Measurements from ENCODE around the gene ARL10.

Gene ARL10

DNA sequence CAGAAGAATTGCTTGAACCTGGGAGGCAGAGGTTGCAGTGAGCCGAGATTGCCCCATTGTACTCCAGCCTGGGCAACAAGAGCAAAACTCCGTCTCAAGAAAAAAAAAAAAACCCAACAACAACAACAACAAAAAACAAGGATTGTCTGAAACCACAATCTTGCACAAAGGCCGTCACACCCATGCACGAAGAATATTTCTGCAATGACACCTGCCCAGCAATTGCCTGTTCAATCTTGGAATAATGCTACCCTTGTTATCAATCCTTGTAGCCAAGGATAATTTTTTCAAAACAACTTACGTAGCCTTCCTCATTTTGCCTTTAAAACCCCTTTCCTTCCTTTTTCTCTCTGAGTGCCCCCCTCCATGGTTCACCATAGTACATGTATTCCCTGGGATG, 54.8 kb downstream of the ARL10 start:
- peaks cover 4% of the 10 kb centered on the region for H3K36me3 Mint-ChIP-seq (ENCODE audit: low read depth)
- H3K9me3 Mint-ChIP-seq = no peaks in the 10 kb centered on the region
- H3K27me3 Mint-ChIP-seq = no peaks in the 10 kb centered on the region
- DNase-seq = no peak
- no peak overlapping the region for H3K4me3 Mint-ChIP-seq
- no peak overlapping the region for H3K27ac Mint-ChIP-seq
- H3K4me1 Mint-ChIP-seq (ENCODE audit: low read depth) = peaks cover 15% of the 10 kb centered on the region

DNA sequence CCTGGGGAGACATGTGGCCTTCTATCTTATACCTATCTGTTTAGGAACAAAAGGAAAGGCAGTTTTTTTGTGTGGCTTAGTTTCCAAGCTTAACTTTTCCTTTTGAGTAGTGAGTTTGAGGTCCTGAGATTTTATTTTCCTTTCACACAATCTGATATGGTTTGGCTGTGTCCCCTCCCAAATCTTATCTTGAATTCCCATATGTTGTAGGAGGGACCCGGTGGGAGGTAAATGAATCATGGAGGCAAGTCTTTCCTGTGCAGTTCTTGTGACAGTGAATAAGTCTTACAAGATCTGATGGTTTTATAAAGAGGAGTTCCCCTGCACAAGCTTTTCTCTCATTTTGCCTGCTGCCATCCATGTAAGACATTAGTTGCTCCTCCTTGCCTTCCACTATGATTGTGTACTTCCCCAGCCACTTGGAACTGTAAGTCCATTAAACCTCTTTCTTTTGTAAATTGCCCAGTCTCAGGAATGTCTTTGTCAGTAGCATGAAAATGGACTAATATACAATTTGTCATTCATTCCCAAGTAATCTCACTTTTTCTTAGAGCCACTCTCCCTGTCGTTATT, 55.8 kb downstream of the ARL10 start:
- Mint-ChIP-seq H3K4me1 (ENCODE audit: low read depth) (peaks cover 8% of the 10 kb centered on the region), H3K27me3 (no peaks in the 10 kb centered on the region), H3K27ac (no peak overlapping the region), H3K9me3 (no peaks in the 10 kb centered on the region), H3K4me3 (no peak overlapping the region), H3K36me3 (ENCODE audit: low read depth) (no peaks in the 10 kb centered on the region)
- no peak for DNase-seq

DNA sequence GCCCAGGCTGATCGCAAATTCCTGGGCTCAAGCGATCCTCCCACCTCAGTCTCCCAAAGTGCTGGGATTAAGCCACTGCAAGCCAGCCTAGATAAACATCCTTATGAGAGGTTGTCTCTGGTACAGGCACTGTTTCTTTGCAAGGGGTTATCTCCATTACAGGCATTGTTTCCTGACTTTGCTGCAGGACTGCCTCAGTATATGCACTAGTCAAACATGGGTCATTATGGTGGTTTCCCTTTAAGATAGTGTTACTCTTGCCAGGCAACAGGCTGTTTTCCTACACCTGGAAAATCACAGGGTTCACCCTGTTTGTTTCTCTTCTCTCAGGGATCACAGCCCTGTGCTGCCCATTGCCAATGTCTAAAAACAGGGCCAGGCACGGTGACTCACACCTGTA, 58.9 kb downstream of the ARL10 start:
- Mint-ChIP-seq H3K27me3 (no peaks in the 10 kb centered on the region), H3K4me1 (ENCODE audit: low read depth) (no peaks in the 10 kb centered on the region), H3K9me3 (no peaks in the 10 kb centered on the region), H3K36me3 (ENCODE audit: low read depth) (no peaks in the 10 kb centered on the region), H3K4me3 (no peak overlapping the region), H3K27ac (no peak overlapping the region)
- no peak for DNase-seq

GRCh38 chr5:176425138-176425537, 59.9 kb downstream of the ARL10 start:
- no peaks in the 10 kb centered on the region for H3K9me3 Mint-ChIP-seq
- H3K27ac Mint-ChIP-seq = no peak overlapping the region
- H3K4me3 Mint-ChIP-seq = no peak overlapping the region
- H3K4me1 Mint-ChIP-seq (ENCODE audit: low read depth) = peaks cover under 1% of the 10 kb centered on the region
- no peaks in the 10 kb centered on the region for H3K36me3 Mint-ChIP-seq (ENCODE audit: low read depth)
- DNase-seq = no peak
- H3K27me3 Mint-ChIP-seq = no peaks in the 10 kb centered on the region

DNA sequence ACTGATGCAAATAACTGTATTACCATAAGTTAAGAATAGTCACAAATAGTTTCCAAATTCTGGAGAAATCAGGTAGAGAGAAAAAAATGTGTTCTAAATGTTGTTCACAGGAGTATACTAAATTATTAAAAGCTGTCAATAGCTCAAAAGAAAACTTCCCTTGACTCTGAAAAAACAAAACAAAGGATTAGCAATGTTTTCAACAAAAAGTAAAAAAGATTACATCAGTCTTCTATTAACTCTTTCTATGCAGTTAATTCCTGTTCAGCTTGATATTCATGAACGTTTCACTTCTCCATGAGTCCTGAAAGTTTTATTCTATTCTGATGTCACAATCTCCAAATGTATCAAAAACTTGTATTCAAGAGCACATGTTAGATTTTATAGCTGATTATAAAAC, 60.5 kb downstream of the ARL10 start:
- Mint-ChIP-seq H3K4me1 (ENCODE audit: low read depth) (peaks cover 6% of the 10 kb centered on the region), H3K27me3 (no peaks in the 10 kb centered on the region), H3K27ac (no peak overlapping the region), H3K4me3 (no peak overlapping the region), H3K36me3 (ENCODE audit: low read depth) (no peaks in the 10 kb centered on the region), H3K9me3 (no peaks in the 10 kb centered on the region)
- no peak for DNase-seq

GRCh38 chr5:176426876-176427275, 61.6 kb downstream of the ARL10 start:
- no peaks in the 10 kb centered on the region for H3K9me3 Mint-ChIP-seq
- DNase-seq = no peak
- no peaks in the 10 kb centered on the region for H3K36me3 Mint-ChIP-seq (ENCODE audit: low read depth)
- H3K27ac Mint-ChIP-seq = no peak overlapping the region
- H3K4me3 Mint-ChIP-seq = no peak overlapping the region
- H3K4me1 Mint-ChIP-seq (ENCODE audit: low read depth) = peaks cover 6% of the 10 kb centered on the region
- peaks cover 1% of the 10 kb centered on the region for H3K27me3 Mint-ChIP-seq

GRCh38 chr5:176427971-176428370, 62.7 kb downstream of the ARL10 start:
- no peaks in the 10 kb centered on the region for H3K36me3 Mint-ChIP-seq (ENCODE audit: low read depth)
- peaks cover 6% of the 10 kb centered on the region for H3K27me3 Mint-ChIP-seq
- H3K4me1 Mint-ChIP-seq (ENCODE audit: low read depth) = peaks cover 6% of the 10 kb centered on the region
- no peaks in the 10 kb centered on the region for H3K9me3 Mint-ChIP-seq
- no peak for DNase-seq
- no peak overlapping the region for H3K27ac Mint-ChIP-seq
- H3K4me3 Mint-ChIP-seq = no peak overlapping the region

GRCh38 chr5:176429972-176430371, 64.7 kb downstream of the ARL10 start:
- DNase-seq = no peak
- Mint-ChIP-seq H3K4me3 (no peak overlapping the region), H3K9me3 (no peaks in the 10 kb centered on the region), H3K4me1 (ENCODE audit: low read depth) (peaks cover 6% of the 10 kb centered on the region), H3K36me3 (ENCODE audit: low read depth) (no peaks in the 10 kb centered on the region), H3K27me3 (peaks cover 6% of the 10 kb centered on the region), H3K27ac (peak overlapping the region; percentile 8)
